ENCODE data around the gene ZFHX3. TPM values are rescaled to one million over a fixed set of nuclear protein-coding genes. Genes with fewer than 3 reads are reported as not detected.

Gene ZFHX3
- total and polyA plus RNA-seq, 9 of the 15 experiments (the other 6 are each of a cell fraction or from before 2014, with no cell fraction given) = 0.01 to 0.23 (median 0.06) TPM; not detected in 4

DNA sequence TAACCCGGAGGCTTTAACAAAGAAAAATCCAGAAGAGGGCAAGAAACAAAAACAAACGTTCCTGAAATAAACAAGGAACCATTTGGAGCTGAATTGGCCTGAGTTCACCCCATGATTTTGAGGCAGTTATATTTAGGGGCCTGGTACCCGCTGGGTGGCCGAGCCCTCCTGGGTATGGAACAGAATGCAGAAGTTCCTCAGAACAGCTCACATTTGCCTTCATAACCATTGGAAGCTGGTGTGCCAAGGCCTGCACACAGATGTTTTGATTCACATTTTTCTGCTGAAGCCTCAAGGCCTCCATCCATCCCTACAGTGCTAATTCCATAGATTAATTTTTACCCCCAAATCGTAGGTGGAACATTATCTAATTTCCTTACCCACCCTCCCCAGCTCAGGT lies 3.3 kb upstream of the ZFHX3 start:
- ChIA-PET CTCF (ENCODE audit: low intra/inter-chr PET ratio) (no interaction called here), POLR2A (interaction anchor here (0.7 kb wide), 1 partner anchor 1872 kb away, joined by 3 read pairs; no protein-coding TSS in a partner anchor)
- H3K9me1 ChIP-seq (ENCODE audit: control insufficient read depth, insufficient read depth, low read length) = no peaks in the 10 kb centered on the region
- 4% methylated on average over 5 of the region's 5 CpGs for WGBS (ENCODE audit: insufficient coverage, low coverage, missing lambda C conversion rate)
- H3K9me3 ChIP-seq (replicated peaks; ENCODE audit: control insufficient read depth, insufficient read depth, low read depth, low read length) = no peaks in the 10 kb centered on the region
- H3K27ac ChIP-seq (ENCODE audit: extremely low read depth, low read depth, low read length) = no peak overlapping the region
- no peak overlapping the region for H3K4me3 ChIP-seq
- TF ChIP-seq MYC (IDR thresholded peaks at IDR 0.05; ENCODE audit: low read depth, low read length) (no peak), MYC (CRISPR knock-in tag; IDR thresholded peaks at IDR 0.05; ENCODE audit: borderline replicate concordance, low read depth) (no peak), HIVEP1 (CRISPR knock-in tag; IDR thresholded peaks at IDR 0.05) (no peak), CBX8 (IDR thresholded peaks at IDR 0.05; ENCODE audit: borderline replicate concordance, extremely low read depth, low read depth, low read length, poor library complexity, severe bottlenecking) (no peak)
- no TSS peak for BruUV-seq (replicated peaks)
- H3K4me1 ChIP-seq (replicated peaks in 1 of 2; ENCODE audit: control insufficient read depth in 2 of 2, insufficient read depth in 2 of 2, low read length in 2 of 2) = peaks cover 0 to 5% of the 10 kb centered on the region in 2 experiments; a peak in 2 of 5 replicates
- peaks cover 3% of the 10 kb centered on the region; the same call in 1 of the 2 replicates for H4K20me1 ChIP-seq (replicated peaks; ENCODE audit: control insufficient read depth, insufficient read depth, low read length)
- H3K36me3 ChIP-seq (ENCODE audit: control insufficient read depth, insufficient read depth, low read length) = no peaks in the 10 kb centered on the region
- no peaks in the 10 kb centered on the region for H3K79me2 ChIP-seq (ENCODE audit: control insufficient read depth, insufficient read depth, low read length)
- intact Hi-C loops (cut with micrococcal nuclease) (no loop called here), in situ Hi-C loops (cut with MboI) (no loop called here)
- DNase-seq (ENCODE audit: extremely low read depth in 1 of 4, low spot score in 3 of 4) = no peak
- no peak for ATAC-seq
- no peak for FAIRE-seq
- H2AFZ ChIP-seq (ENCODE audit: low read depth, low read length) = no peak overlapping the region
- H3K4me2 ChIP-seq (ENCODE audit: insufficient read depth, low read length) = no peak overlapping the region
- peaks cover 26 to 51% of the 10 kb centered on the region in 2 experiments; a peak in 4 of 5 replicates for H3K27me3 ChIP-seq (ENCODE audit: control insufficient read depth in 2 of 2, insufficient read depth in 2 of 2, low read length in 2 of 2)
- no peak overlapping the region for H3K9ac ChIP-seq (ENCODE audit: insufficient read depth in 1 of 2, low read depth in 2 of 2, low read length in 2 of 2)

All from K562 (cell line).